Right atrium auricular region (tissue), 2 donors: Measurements from ENCODE around the gene MAGI2. TPM values are rescaled to one million over a fixed set of nuclear protein-coding genes. Genes with fewer than 3 reads are reported as not detected.
A peak's percentile ranks its signal among the peaks of the same experiment; 100 is the strongest.
"Not testable (repeated sequence)": the region's sequence is repeated elsewhere in the genome, so short reads cannot be mapped to it uniquely, and the experiment has no call there.

Source experiments
- DNase-seq: peaks from one replicate; pipeline ENCODE4 v3.0.0-alpha.2; 2019; ENCODE audit warnings: low spot score
- H3K27ac ChIP-seq, 2 donors: fragments of 200-600 bp; sonication (generic); 1 replicate in 1 of 2; 2 replicates in 1 of 2; pipeline ENCODE4 v1.5.1; 2016 to 2019
- H3K27me3 ChIP-seq, 2 donors: fragments of 200-600 bp; sonication (generic); one replicate each; pipeline versions ENCODE4 v1.5.1 to v1.6.0; 2017 to 2019
- H3K36me3 ChIP-seq: fragments of 200-600 bp; sonication (generic); one replicate; pipeline ENCODE4 v1.5.1; 2016
- H3K4me1 ChIP-seq, 2 donors: fragments of 200-600 bp; sonication (generic); one replicate each; pipeline versions ENCODE4 v1.5.1 to v1.6.0; 2017 to 2019
- H3K4me3 ChIP-seq, 2 donors: fragments of 200-600 bp; sonication (generic); 1 replicate in 1 of 2; 2 replicates in 1 of 2; pipeline ENCODE4 v1.5.1; 2017 to 2019; ENCODE audit warnings: mild to moderate bottlenecking in 1 of 2, moderate library complexity in 1 of 2
- H3K9me3 ChIP-seq, 2 donors: fragments of 200-600 bp; sonication (generic); one replicate each; pipeline ENCODE4 v1.5.1; 2019
- CTCF ChIP-seq, 2 donors: fragments of 200-600 bp; sonication (generic); IDR thresholded peaks; one replicate each; pipeline ENCODE4 v1.5.1; 2019; ENCODE audit warnings: antibody characterized with exemption in 2 of 2
- total RNA-seq, 2 donors: library from RNA; depleted of rRNA; stranded (reverse); fragments of >200 nt; gene quantifications; one replicate each; pipeline ENCODE4 v1.1.0, GENCODE V29; 2016

The MAGI2 gene
- total RNA-seq, 2 donors from 2014 or later, result 5.9 to 6.0 TPM

GRCh38 chr7:79078273-79078672, 375.2 kb downstream of the MAGI2 start:
- no peaks in the 10 kb centered on the region for H3K9me3 ChIP-seq
- no peak overlapping the region for H3K27ac ChIP-seq
- H3K4me3 ChIP-seq, result no peak overlapping the region
- no peaks in the 10 kb centered on the region for H3K4me1 ChIP-seq
- no peaks in the 10 kb centered on the region for H3K27me3 ChIP-seq
- DNase-seq, result no peak
- TF ChIP-seq CTCF (IDR thresholded peaks at IDR 0.05), result no peak
- H3K36me3 ChIP-seq, result no peaks in the 10 kb centered on the region

- H3K27ac ChIP-seq, H3K27me3 ChIP-seq, DNase-seq: not testable (repeated sequence)
Measured at GRCh38 chr7:79071187-79071586, 382.3 kb downstream of the MAGI2 start.

GRCh38 chr7:79064187-79064823, 389.2 kb downstream of the MAGI2 start:
- H3K4me3 ChIP-seq, result no peak overlapping the region
- H3K9me3 ChIP-seq, result no peaks in the 10 kb centered on the region
- no peak overlapping the region for H3K27ac ChIP-seq
- no peak for DNase-seq
- H3K27me3 ChIP-seq, result no peaks in the 10 kb centered on the region
- no peaks in the 10 kb centered on the region for H3K36me3 ChIP-seq
- H3K4me1 ChIP-seq, result no peaks in the 10 kb centered on the region
- TF ChIP-seq CTCF (IDR thresholded peaks at IDR 0.05), result no peak

More at GRCh38 chr7:79071187-79071586, 382.3 kb downstream of the MAGI2 start:
- not testable (repeated sequence) for H3K4me1 ChIP-seq, H3K4me3 ChIP-seq, H3K9me3 ChIP-seq, H3K36me3 ChIP-seq

GRCh38 chr7:79063019-79063698, 390.3 kb downstream of the MAGI2 start:
- no peaks in the 10 kb centered on the region for H3K4me1 ChIP-seq
- H3K27ac ChIP-seq, result no peak overlapping the region
- no peak for DNase-seq
- no peaks in the 10 kb centered on the region for H3K27me3 ChIP-seq
- TF ChIP-seq CTCF (IDR thresholded peaks at IDR 0.05), result peak in 1 of 2 donors; percentile 24
- no peaks in the 10 kb centered on the region for H3K36me3 ChIP-seq
- no peaks in the 10 kb centered on the region for H3K9me3 ChIP-seq
- H3K4me3 ChIP-seq, result no peak overlapping the region

- Histone ChIP-seq H3K4me3 (no peak overlapping the region), H3K9me3 (no peaks in the 10 kb centered on the region), H3K4me1 (no peaks in the 10 kb centered on the region), H3K27ac (no peak overlapping the region), H3K36me3 (no peaks in the 10 kb centered on the region), H3K27me3 (no peaks in the 10 kb centered on the region)
- TF ChIP-seq CTCF (IDR thresholded peaks at IDR 0.05), result no peak
- no peak for DNase-seq
Measured at GRCh38 chr7:79060498-79060897, 393.0 kb downstream of the MAGI2 start.

GRCh38 chr7:79055722-79056415, 397.6 kb downstream of the MAGI2 start:
- no peak overlapping the region for H3K4me3 ChIP-seq
- TF ChIP-seq CTCF (IDR thresholded peaks at IDR 0.05), result no peak
- H3K36me3 ChIP-seq, result no peaks in the 10 kb centered on the region
- H3K27me3 ChIP-seq, result no peaks in the 10 kb centered on the region
- no peaks in the 10 kb centered on the region for H3K4me1 ChIP-seq
- no peak overlapping the region for H3K27ac ChIP-seq
- no peak for DNase-seq
- H3K9me3 ChIP-seq, result no peaks in the 10 kb centered on the region
